Measurements from ENCODE around the gene BMI1.

BMI1 gene

DNA sequence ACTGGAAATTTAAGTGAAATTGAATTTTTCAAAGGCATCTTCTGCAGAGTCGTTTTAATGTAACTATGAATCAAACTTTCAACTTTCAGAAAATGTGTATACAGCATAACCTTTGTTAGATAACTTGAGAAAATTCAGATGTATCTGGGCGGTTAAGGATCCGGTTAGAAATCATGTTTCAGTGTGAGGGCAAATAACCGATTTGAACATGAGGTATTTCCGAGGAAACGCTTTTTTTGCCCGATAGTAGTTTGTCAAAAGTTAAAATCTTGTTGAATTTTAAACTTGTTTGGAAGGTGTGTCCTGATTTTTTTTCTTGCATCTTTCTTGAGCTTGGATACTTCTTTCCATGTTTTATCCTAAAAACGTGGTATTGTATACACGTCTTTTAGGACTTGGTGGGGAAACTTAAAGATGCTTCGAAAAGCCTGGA is 1.3 kb upstream of the BMI1 start:
- no peaks in the 10 kb centered on the region for H3K9me2 ChIP-seq (replicated peaks; ENCODE audit: control insufficient read depth, low read length)
- H3K4me2 ChIP-seq (ENCODE audit: low read length): peak overlapping the region; percentile 75
- H3F3A ChIP-seq (ENCODE audit: control insufficient read depth, insufficient read depth): peaks cover 49% of the 10 kb centered on the region
- peaks cover 53% of the 10 kb centered on the region for H3K4me1 ChIP-seq (ENCODE audit: control insufficient read depth, low read length)
- no peaks in the 10 kb centered on the region for H3K9me3 ChIP-seq (ENCODE audit: control insufficient read depth, insufficient read depth, low read length)
- no peaks in the 10 kb centered on the region for H3K79me2 ChIP-seq (ENCODE audit: control insufficient read depth, low read length)
- no peak for TF ChIP-seq EZH2phosphoT487 (IDR thresholded peaks at IDR 0.05; ENCODE audit: borderline replicate concordance, low read length)
- TF ChIP-seq CTCF (IDR thresholded peaks at IDR 0.05; ENCODE audit: low read depth, low read length, poor library complexity, severe bottlenecking): no peak
- H4K20me1 ChIP-seq (ENCODE audit: control insufficient read depth, insufficient read depth, low read depth, low read length): peaks cover 20% of the 10 kb centered on the region; the same call in 1 of the 2 replicates
- no peak overlapping the region for H3K27ac ChIP-seq (ENCODE audit: low read depth, low read length)
- peaks cover 2% of the 10 kb centered on the region; the same call in 1 of the 2 replicates for H3K36me3 ChIP-seq (ENCODE audit: control insufficient read depth, low read length)
- H3K4me3 ChIP-seq (ENCODE audit: low read length): peak overlapping the region; percentile 68; the same call in 1 of the 2 replicates
- H3K27me3 ChIP-seq (ENCODE audit: control insufficient read depth, low read length): peaks cover 73% of the 10 kb centered on the region

DNA sequence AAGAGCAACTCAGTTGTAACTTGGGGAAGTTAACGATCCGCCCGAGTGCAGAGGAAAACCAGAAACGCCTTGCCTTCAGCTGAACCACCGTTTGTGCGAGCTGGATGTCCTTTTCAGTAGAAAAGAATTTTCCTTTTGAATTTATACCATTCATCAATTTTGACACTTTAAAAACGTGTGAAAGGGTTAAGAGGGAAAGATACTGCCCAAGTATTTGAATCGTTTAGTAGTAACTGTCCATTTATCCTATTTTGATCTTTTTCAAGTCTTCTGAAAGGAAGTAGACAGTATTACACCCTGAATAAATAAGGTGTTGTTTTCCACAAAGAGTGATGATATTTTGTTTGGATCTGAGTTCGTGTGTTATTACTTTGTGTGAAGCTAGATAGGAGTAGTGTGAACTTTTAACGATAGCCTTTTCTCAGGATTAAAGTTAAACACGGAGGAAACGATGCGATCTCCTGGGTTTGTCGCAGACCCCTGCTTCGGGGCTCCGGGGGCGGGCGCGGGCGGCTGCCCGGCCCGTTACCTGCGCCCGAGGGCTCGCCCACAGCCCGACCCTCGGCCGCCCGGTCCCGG is 830 bp upstream of the BMI1 start:
- TF ChIP-seq EZH2phosphoT487 (IDR thresholded peaks at IDR 0.05; ENCODE audit: borderline replicate concordance, low read length) (peak; percentile 94; the same call in 1 of the 2 replicates), CTCF (IDR thresholded peaks at IDR 0.05; ENCODE audit: low read depth, low read length, poor library complexity, severe bottlenecking) (no peak)
- peaks cover 74% of the 10 kb centered on the region for H3K27me3 ChIP-seq (ENCODE audit: control insufficient read depth, low read length)
- peak overlapping the region; percentile 68 for H3K4me3 ChIP-seq (ENCODE audit: low read length)
- H3K27ac ChIP-seq (ENCODE audit: low read depth, low read length): no peak overlapping the region
- H4K20me1 ChIP-seq (ENCODE audit: control insufficient read depth, insufficient read depth, low read depth, low read length): peaks cover 23% of the 10 kb centered on the region; the same call in 1 of the 2 replicates
- H3K36me3 ChIP-seq (ENCODE audit: control insufficient read depth, low read length): peaks cover 2% of the 10 kb centered on the region; the same call in 1 of the 2 replicates
- H3K79me2 ChIP-seq (ENCODE audit: control insufficient read depth, low read length): no peaks in the 10 kb centered on the region
- peak overlapping the region; percentile 75 for H3K4me2 ChIP-seq (ENCODE audit: low read length)
- H3K9me2 ChIP-seq (replicated peaks; ENCODE audit: control insufficient read depth, low read length): no peaks in the 10 kb centered on the region
- H3K9me3 ChIP-seq (ENCODE audit: control insufficient read depth, insufficient read depth, low read length): no peaks in the 10 kb centered on the region
- H3F3A ChIP-seq (ENCODE audit: control insufficient read depth, insufficient read depth): peaks cover 46% of the 10 kb centered on the region
- H3K4me1 ChIP-seq (ENCODE audit: control insufficient read depth, low read length): peaks cover 54% of the 10 kb centered on the region

DNA sequence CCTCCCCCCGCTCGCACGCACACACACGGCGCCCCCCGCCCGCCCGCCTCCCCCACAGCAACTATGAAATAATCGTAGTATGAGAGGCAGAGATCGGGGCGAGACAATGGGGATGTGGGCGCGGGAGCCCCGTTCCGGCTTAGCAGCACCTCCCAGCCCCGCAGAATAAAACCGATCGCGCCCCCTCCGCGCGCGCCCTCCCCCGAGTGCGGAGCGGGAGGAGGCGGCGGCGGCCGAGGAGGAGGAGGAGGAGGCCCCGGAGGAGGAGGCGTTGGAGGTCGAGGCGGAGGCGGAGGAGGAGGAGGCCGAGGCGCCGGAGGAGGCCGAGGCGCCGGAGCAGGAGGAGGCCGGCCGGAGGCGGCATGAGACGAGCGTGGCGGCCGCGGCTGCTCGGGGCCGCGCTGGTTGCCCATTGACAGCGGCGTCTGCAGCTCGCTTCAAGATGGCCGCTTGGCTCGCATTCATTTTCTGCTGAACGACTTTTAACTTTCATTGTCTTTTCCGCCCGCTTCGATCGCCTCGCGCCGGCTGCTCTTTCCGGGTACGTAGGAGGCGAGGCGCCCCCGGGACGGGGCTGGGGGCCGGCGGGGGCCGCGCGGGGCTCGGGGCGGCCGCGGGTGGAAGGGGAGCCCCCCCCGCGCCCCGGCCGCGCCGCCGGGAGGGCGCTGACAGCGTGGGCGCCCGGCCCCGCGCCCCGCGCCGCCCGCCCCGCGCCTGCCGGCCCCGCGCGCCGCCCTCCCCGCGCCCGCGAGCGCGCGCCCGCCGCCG is 441 bp downstream of the BMI1 start:
- Histone ChIP-seq H3K4me2 (ENCODE audit: low read length) (peak overlapping the region; percentile 75), H3K27me3 (ENCODE audit: control insufficient read depth, low read length) (peaks cover 74% of the 10 kb centered on the region), H3F3A (ENCODE audit: control insufficient read depth, insufficient read depth) (peaks cover 48% of the 10 kb centered on the region), H3K36me3 (ENCODE audit: control insufficient read depth, low read length) (peaks cover 2% of the 10 kb centered on the region; the same call in 1 of the 2 replicates), H3K4me3 (ENCODE audit: low read length) (peak overlapping the region; percentile 85), H3K27ac (ENCODE audit: low read depth, low read length) (no peak overlapping the region), H3K4me1 (ENCODE audit: control insufficient read depth, low read length) (peaks cover 49% of the 10 kb centered on the region), H3K9me2 (replicated peaks; ENCODE audit: control insufficient read depth, low read length) (no peaks in the 10 kb centered on the region), H3K9me3 (ENCODE audit: control insufficient read depth, insufficient read depth, low read length) (no peaks in the 10 kb centered on the region), H3K79me2 (ENCODE audit: control insufficient read depth, low read length) (no peaks in the 10 kb centered on the region), H4K20me1 (ENCODE audit: control insufficient read depth, insufficient read depth, low read depth, low read length) (peaks cover 24% of the 10 kb centered on the region; the same call in 1 of the 2 replicates)
- TF ChIP-seq EZH2phosphoT487 (IDR thresholded peaks at IDR 0.05; ENCODE audit: borderline replicate concordance, low read length) (peak; percentile 67; the same call in 1 of the 2 replicates), CTCF (IDR thresholded peaks at IDR 0.05; ENCODE audit: low read depth, low read length, poor library complexity, severe bottlenecking) (no peak)
